GM10847 (cell line): Measurements from ENCODE around the gene MITF.

Experiments
- POLR2A ChIP-seq: IDR thresholded peaks from 2 replicates; pipeline ENCODE4 v1.6.1; 2011; ENCODE audit not compliant: insufficient read length; ENCODE audit errors: extremely low read depth

Gene MITF

GRCh38 chr3:69787436-69788168, 48.3 kb downstream of the MITF start:
- TF ChIP-seq POLR2A = no peak

DNA sequence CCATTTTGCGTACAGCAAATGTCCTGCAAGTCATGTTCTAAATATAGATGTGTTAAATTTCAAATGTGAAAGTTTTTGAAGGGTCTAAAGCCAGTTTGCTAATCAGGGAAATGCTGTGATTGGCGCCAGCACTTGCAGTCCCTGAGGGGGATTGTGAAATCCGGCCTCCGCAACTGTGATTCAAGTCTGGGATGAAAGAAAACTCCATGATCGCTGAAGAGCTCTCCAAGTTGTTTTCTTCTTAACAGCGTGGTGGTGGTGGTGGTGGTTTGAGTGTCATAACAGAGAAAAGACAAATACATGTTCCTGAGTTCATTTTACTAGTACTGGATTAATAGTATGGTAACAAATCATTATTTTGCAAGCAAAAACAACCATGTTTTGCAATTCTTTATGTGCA, 51.8 kb downstream of the MITF start:
- no peak for TF ChIP-seq POLR2A

GRCh38 chr3:69791919-69792399, 52.7 kb downstream of the MITF start:
- no peak for TF ChIP-seq POLR2A

DNA sequence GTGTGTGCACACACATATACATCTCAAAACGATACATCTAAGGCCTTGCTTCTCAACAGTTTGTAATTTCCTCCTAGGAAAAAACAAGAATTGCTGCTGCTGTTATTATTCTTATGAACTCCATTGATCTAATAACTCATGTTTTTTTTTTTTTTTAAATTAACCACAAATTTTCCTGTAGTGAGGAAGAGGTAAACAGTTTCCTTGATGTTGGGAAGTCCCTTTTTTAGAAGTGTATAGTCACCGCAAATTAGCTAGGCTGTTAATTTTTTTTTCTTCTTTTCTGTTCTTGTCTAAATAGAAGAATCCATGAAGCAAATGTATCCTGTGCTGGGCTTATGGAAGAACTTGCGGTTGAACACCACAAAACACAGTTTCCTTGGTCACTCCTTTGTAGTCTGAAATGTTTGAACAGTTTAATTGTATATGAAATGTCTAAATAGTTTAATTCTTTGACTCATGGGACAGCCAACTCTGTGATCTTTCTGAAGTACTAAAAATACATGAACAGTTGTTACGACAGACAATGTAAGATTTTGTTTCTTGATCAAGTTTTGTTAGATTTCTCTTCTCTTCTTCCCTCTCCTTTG, 64.5 kb downstream of the MITF start:
- TF ChIP-seq POLR2A = no peak

DNA sequence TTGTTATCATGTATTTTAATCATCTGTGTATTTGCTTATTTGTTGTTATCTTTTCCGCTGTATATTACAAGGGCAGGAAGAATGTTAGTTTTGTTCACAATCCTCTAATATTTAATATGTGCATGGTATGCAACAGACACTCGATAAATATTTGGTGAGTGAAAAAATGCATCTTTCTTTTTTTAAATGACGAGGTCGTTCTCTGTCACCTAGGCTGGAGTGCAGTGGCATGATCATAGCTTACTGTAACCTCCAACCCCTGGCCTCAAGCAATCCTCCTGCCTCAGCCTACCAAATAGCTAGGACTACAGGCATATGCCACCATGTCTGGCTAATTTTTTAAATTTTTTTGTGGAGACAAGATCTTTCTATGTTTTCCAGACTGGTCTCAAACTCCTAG, 66.2 kb downstream of the MITF start:
- TF ChIP-seq POLR2A = no peak

GRCh38 chr3:69806735-69807438, 67.6 kb downstream of the MITF start:
- no peak for TF ChIP-seq POLR2A

- no peak for TF ChIP-seq POLR2A
Observed at GRCh38 chr3:69807674-69808073, 68.4 kb downstream of the MITF start.

DNA sequence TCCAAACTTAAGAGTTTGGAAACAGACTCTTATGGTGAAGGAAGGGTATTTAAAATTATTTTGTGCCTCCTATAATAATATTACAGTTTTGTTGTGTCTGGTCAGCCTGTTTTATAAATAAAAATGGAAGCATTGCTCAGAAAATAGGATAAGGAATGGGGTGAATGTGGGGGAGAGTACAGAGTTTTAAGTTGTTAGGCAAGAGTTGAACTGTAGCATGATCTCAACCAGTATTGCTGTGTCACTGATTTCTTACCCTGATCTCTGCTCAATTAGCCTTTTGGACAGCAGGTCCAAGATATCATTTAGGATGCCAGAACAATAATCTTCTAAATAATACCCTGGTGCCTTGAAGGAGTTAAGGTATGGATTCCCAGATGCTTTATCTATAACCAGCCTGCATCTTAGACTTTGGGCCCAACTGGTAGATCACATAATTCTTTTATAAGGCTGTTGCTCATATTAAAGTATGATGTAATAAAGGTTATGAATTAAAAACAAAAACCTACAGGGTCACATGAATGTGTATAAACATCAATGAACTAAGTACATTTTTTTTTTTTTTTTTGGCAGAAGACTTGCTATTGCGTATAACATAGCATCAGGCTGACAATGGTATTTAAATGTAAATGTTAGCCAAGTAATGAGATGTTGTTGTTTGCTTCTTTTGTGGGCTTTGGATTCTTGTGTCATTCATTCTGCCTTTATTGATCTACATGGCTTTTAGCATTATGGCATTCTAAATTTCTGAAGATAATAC, 70.0 kb downstream of the MITF start:
- TF ChIP-seq POLR2A = no peak

DNA sequence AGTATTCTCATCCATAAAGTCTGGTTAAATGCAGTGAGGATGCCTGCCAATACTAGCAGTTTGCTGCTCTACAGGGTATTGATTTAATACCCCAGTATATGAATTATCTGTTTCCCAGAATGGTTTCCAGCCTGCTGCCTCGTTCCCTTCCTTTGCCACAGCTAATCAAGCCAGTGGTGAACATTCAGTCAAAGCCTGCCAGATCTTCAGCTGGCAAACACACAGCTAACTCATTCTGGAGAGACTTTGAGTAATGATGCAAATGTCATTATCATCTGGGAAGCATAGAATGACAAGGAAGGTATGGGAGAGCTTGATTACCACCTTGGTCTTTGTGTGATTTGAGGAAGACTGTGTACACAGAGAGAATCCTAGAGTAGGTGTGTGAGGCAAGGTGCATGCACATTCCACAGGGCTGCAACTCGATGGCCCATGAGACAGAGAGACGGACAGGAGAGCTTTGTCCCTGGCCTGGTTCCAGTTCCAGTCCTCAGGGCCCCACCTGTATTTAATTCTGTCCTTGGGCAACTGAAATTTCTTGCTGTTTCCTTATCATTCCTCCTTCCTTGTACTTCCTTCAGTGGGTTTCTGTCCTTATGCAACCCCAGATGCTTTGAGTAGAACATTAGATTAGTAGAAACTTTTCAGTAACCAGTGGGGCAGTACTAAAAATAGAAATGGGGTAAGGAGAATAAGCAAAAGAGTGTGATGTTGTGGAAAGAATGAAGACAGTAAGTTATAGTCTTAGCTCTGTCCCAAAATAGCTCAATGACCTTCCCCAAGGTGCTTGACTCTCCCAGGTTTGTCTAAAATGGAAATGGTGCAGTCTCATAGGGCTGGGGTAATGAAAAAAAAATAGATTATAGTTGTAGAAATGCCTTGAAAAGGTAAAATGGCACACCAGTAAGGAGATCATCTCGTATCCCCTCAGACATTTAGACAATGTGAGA, 72.5 kb downstream of the MITF start:
- no peak for TF ChIP-seq POLR2A

DNA sequence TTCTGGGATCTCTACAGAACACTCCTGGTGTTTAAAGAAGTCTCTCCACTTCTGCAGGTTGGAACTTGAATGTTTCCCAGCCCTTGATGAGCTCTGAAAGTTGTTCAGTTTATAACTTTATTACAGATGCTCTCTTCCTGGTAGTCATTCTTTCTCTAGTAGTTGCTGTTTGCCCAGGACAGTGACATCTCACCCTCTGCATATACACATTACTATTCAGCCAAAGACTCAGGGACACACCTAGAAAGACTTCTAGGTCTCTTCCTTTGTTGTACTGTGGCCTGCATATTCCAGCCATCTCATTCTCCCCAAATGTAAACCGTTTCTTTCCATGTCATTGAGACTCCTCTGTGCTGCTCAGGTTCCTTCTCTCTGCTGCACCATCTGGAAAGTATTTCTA, 76.7 kb downstream of the MITF start:
- no peak for TF ChIP-seq POLR2A

GRCh38 chr3:69817988-69818387, 78.7 kb downstream of the MITF start:
- TF ChIP-seq POLR2A = no peak

- TF ChIP-seq POLR2A = no peak
Observed at GRCh38 chr3:69819282-69819681, 80.0 kb downstream of the MITF start.

GRCh38 chr3:69821133-69821532, 81.9 kb downstream of the MITF start:
- TF ChIP-seq POLR2A = no peak

- no peak for TF ChIP-seq POLR2A
Observed at GRCh38 chr3:69823743-69824142, 84.5 kb downstream of the MITF start.

DNA sequence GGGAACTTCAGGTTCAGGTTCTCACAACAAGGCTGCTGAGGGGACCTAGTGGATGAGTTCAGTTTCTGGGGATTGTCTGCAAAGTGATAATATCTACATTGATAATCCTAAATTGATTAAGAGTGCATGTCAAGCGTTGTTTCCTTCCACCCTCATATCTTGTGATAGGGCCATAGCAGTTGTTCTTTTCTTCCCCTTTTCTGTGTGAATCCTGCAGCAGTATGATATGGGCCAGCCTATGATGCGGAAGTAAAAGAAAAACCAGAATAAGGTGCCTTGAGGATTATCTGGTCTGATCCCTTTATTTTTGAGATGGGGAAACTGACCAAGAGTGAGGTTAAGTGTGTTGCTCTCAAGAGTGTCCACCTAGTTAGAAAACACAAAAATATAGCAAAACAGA, 86.2 kb downstream of the MITF start:
- no peak for TF ChIP-seq POLR2A

DNA sequence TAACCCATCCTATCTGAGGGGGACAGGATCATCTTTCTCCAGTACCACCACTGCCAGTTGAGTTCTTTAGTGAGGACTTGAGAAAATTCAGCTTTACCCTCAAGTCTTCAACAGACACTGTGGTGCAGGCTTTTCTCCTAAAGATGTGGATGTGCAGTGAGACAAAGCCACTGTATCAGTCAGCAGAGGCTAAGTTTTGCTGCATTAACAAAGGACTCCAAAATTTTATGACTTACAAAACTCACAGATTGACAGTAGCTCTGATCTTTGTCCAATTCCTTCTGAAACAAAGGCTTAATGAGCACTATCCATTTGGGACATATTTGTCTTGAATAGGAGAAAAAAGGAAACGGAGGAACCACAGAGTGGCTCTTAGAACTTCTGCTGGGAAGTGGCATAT, 87.9 kb downstream of the MITF start:
- no peak for TF ChIP-seq POLR2A
